ENCODE data around the gene REST. TPM values are rescaled to one million over a fixed set of nuclear protein-coding genes. Genes with fewer than 3 reads are reported as not detected.
"Not testable (repeated sequence)": the region's sequence is repeated elsewhere in the genome, so short reads cannot be mapped to it uniquely, and the experiment has no call there.

REST gene
- total RNA-seq, 2 donors from 2014 or later = 88.2 to 92.2 TPM

DNA sequence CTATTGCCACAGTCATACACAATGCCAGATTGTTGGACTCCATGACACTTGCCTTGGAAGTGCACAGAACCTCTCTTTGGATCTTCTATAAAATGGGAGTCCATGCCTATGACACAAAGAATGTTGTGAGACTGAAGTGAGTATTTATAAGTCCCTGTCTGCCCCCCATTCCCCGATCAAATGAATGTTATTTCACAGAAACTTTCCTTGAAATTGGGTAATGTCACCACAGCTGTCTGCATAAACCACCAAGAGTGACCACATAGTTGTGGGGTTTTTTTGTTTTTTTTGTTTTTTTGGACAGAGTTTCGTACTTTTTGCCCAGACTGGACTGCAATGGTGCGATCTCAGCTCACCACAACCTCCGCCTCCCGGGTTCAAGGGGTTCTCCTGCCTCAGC is 27.1 kb upstream of the REST start:
- Histone ChIP-seq H3K27me3 (ENCODE audit: control insufficient read depth, insufficient read depth, low read length, poor library complexity, severe bottlenecking) (no peaks in the 10 kb centered on the region), H3K4me3 (ENCODE audit: low read length) (no peak overlapping the region), H3K9me3 (ENCODE audit: control insufficient read depth, low read length) (no peaks in the 10 kb centered on the region), H3K9ac (ENCODE audit: extremely low read depth, low read length, poor library complexity, severe bottlenecking) (no peak overlapping the region), H3K27ac (ENCODE audit: low read depth, low read length) (no peak overlapping the region), H3K36me3 (ENCODE audit: control insufficient read depth, insufficient read depth, low read length) (no peaks in the 10 kb centered on the region), H3K4me1 (ENCODE audit: control insufficient read depth, insufficient read depth, low read length) (no peaks in the 10 kb centered on the region)
- no peak for DNase-seq
- Mint-ChIP-seq H3K9me3 (peaks cover 7% of the 10 kb centered on the region), H3K4me3 (no peak overlapping the region), H3K27me3 (ENCODE audit: insufficient read depth) (peaks cover 2% of the 10 kb centered on the region), H3K36me3 (ENCODE audit: low read depth) (no peaks in the 10 kb centered on the region), H3K27ac (no peak overlapping the region), H3K4me1 (peaks cover 9% of the 10 kb centered on the region)
- 94 to 95% methylated on average over 5 of the region's 5 CpGs for WGBS, 2 experiments (ENCODE audit: insufficient coverage in 1 of 2, insufficient read length in 1 of 2)
- TF ChIP-seq, protein P1, sequence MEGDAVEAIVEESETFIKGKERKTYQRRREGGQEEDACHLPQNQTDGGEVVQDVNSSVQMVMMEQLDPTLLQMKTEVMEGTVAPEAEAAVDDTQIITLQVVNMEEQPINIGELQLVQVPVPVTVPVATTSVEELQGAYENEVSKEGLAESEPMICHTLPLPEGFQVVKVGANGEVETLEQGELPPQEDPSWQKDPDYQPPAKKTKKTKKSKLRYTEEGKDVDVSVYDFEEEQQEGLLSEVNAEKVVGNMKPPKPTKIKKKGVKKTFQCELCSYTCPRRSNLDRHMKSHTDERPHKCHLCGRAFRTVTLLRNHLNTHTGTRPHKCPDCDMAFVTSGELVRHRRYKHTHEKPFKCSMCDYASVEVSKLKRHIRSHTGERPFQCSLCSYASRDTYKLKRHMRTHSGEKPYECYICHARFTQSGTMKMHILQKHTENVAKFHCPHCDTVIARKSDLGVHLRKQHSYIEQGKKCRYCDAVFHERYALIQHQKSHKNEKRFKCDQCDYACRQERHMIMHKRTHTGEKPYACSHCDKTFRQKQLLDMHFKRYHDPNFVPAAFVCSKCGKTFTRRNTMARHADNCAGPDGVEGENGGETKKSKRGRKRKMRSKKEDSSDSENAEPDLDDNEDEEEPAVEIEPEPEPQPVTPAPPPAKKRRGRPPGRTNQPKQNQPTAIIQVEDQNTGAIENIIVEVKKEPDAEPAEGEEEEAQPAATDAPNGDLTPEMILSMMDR (conservative IDR thresholded peaks at IDR 0.05) = no peak

DNA sequence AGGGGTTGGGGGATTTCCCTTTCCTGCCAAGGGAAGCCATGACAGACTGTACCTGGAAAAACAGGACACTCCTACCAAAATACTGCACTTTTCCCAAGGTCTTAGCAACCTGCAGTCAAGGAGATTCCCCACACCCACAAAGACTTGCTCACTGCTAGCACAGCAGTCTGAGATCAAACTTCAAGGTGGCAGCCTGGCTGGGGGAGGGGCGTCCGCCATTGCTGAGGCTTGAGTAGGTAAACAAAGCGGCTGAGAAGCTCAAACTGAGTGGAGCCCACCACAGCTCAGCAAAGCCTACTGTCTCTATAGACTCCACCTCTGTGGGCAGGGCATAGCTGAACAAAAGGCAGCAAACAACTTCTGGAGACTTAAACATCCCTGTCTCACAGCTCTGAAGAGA is 23.2 kb upstream of the REST start:
- not testable (repeated sequence) for H3K9ac ChIP-seq (ENCODE audit: extremely low read depth, low read length, poor library complexity, severe bottlenecking); H3K4me3 ChIP-seq (ENCODE audit: low read length); H3K36me3 Mint-ChIP-seq (ENCODE audit: low read depth); H3K36me3 ChIP-seq (ENCODE audit: control insufficient read depth, insufficient read depth, low read length); H3K4me1 ChIP-seq (ENCODE audit: control insufficient read depth, insufficient read depth, low read length); H3K27ac ChIP-seq (ENCODE audit: low read depth, low read length); H3K9me3 ChIP-seq (ENCODE audit: control insufficient read depth, low read length); H3K4me1 Mint-ChIP-seq; H3K4me3 Mint-ChIP-seq; H3K27me3 ChIP-seq (ENCODE audit: control insufficient read depth, insufficient read depth, low read length, poor library complexity, severe bottlenecking)
- DNase-seq = peak; percentile 55
- peaks cover 26% of the 10 kb centered on the region for H3K9me3 Mint-ChIP-seq
- H3K27me3 Mint-ChIP-seq (ENCODE audit: insufficient read depth) = peaks cover 12% of the 10 kb centered on the region
- H3K27ac Mint-ChIP-seq = peak overlapping the region; percentile 48
- WGBS, 2 experiments (ENCODE audit: insufficient coverage in 1 of 2, insufficient read length in 1 of 2) = 74% methylated on average over 3 of the region's 3 CpGs; no CpG with 5 or more reads in 1 of the 2 experiments

DNA sequence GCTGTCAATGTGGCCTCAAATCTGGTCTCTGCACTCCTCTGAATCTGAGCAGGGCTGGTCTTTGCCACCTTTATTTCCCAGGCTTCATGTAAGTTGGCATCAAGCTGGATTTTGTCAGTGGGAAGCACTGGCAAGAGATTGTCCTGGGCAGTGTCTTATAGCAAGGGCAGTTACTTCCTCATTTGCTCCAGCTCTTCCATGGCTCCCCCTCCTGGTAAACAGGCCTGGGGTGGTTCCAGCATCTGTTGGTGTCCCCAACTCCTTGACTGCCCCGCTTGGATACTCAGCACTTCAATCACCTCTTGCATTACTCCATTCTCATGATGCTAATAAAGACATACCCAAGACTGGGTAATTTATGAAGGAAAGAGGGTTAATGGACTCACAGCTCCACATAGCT is 15.0 kb upstream of the REST start:
- no peaks in the 10 kb centered on the region for H3K36me3 Mint-ChIP-seq (ENCODE audit: low read depth)
- no peak for DNase-seq
- 100% methylated on average over 1 of the region's 1 CpG; no CpG with 5 or more reads in 1 of the 2 experiments for WGBS, 2 experiments (ENCODE audit: insufficient coverage in 1 of 2, insufficient read length in 1 of 2)
- Histone ChIP-seq H3K9ac (ENCODE audit: extremely low read depth, low read length, poor library complexity, severe bottlenecking) (no peak overlapping the region), H3K4me1 (ENCODE audit: control insufficient read depth, insufficient read depth, low read length) (no peaks in the 10 kb centered on the region), H3K27ac (ENCODE audit: low read depth, low read length) (no peak overlapping the region), H3K4me3 (ENCODE audit: low read length) (no peak overlapping the region), H3K36me3 (ENCODE audit: control insufficient read depth, insufficient read depth, low read length) (no peaks in the 10 kb centered on the region), H3K27me3 (ENCODE audit: control insufficient read depth, insufficient read depth, low read length, poor library complexity, severe bottlenecking) (no peaks in the 10 kb centered on the region), H3K9me3 (ENCODE audit: control insufficient read depth, low read length) (no peaks in the 10 kb centered on the region)
- H3K27me3 Mint-ChIP-seq (ENCODE audit: insufficient read depth) = peaks cover 3% of the 10 kb centered on the region
- H3K4me3 Mint-ChIP-seq = no peak overlapping the region
- peaks cover 21% of the 10 kb centered on the region for H3K9me3 Mint-ChIP-seq
- H3K27ac Mint-ChIP-seq = no peak overlapping the region
- H3K4me1 Mint-ChIP-seq = no peaks in the 10 kb centered on the region
- TF ChIP-seq, protein P1 (conservative IDR thresholded peaks at IDR 0.05) = no peak

DNA sequence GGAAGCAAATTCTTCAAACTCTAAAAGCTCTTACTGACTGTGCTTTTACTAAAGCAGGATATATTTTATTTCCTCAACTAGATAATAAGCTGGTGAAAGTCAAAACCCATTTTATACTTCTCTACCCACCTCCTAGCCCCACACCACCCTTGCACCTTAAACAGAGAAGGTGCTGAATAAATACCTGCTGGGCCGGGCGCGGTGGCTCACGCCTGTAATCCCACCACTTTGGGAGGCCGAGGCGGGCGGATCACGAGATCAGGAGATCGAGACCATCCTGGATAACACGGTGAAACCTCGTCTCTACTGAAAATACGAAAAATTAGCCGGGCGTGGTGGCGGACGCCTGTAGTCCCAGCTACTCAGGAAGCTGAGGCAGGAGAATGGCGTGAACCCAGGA is 9.9 kb upstream of the REST start:
- H3K4me3 Mint-ChIP-seq; H3K36me3 ChIP-seq (ENCODE audit: control insufficient read depth, insufficient read depth, low read length); H3K4me3 ChIP-seq (ENCODE audit: low read length); H3K9me3 ChIP-seq (ENCODE audit: control insufficient read depth, low read length); DNase-seq; H3K36me3 Mint-ChIP-seq (ENCODE audit: low read depth); H3K4me1 ChIP-seq (ENCODE audit: control insufficient read depth, insufficient read depth, low read length); H3K4me1 Mint-ChIP-seq; H3K9me3 Mint-ChIP-seq; H3K27me3 ChIP-seq (ENCODE audit: control insufficient read depth, insufficient read depth, low read length, poor library complexity, severe bottlenecking); H3K27ac Mint-ChIP-seq; H3K27me3 Mint-ChIP-seq (ENCODE audit: insufficient read depth); H3K27ac ChIP-seq (ENCODE audit: low read depth, low read length); H3K9ac ChIP-seq (ENCODE audit: extremely low read depth, low read length, poor library complexity, severe bottlenecking): not testable (repeated sequence)
- 95 to 96% methylated on average over 4 to 12 of the region's 17 CpGs for WGBS, 2 experiments (ENCODE audit: insufficient coverage in 1 of 2, insufficient read length in 1 of 2)

DNA sequence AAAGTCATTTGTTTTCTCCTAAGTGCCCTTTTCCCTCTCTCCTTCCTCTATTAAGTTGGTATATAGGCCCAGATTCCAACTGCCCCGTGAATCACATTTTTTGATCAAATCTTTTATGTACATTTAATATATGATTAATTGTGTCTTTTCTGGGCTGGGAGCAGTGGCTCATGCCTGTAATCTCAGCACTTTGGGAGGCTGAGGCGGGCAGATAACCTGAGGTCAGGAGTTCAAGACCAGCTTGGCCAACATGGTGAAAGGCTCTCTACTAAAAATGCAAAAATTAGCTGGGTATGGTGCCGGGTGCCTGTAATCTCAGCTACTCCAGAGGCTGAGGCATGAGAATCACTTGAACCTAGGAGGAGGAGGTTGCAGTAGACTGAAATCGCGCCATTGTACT is 7.5 kb upstream of the REST start:
- not testable (repeated sequence) for H3K9me3 Mint-ChIP-seq; H3K4me1 ChIP-seq (ENCODE audit: control insufficient read depth, insufficient read depth, low read length); H3K4me3 Mint-ChIP-seq; H3K9me3 ChIP-seq (ENCODE audit: control insufficient read depth, low read length); H3K27ac Mint-ChIP-seq; H3K27me3 ChIP-seq (ENCODE audit: control insufficient read depth, insufficient read depth, low read length, poor library complexity, severe bottlenecking); H3K9ac ChIP-seq (ENCODE audit: extremely low read depth, low read length, poor library complexity, severe bottlenecking); H3K27ac ChIP-seq (ENCODE audit: low read depth, low read length); H3K4me3 ChIP-seq (ENCODE audit: low read length); H3K36me3 ChIP-seq (ENCODE audit: control insufficient read depth, insufficient read depth, low read length); H3K36me3 Mint-ChIP-seq (ENCODE audit: low read depth); H3K27me3 Mint-ChIP-seq (ENCODE audit: insufficient read depth); DNase-seq; H3K4me1 Mint-ChIP-seq
- WGBS, 2 experiments (ENCODE audit: insufficient coverage in 1 of 2, insufficient read length in 1 of 2) = 90 to 98% methylated on average over 4 to 5 of the region's 5 CpGs

Data from endodermal cell (in vitro differentiated cells).